ENCODE data around the gene LRIT3.

LRIT3 gene

GRCh38 chr4:109910256-109910655, 62.3 kb downstream of the LRIT3 start:
- no peak for DNase-seq (ENCODE audit: low read depth)

GRCh38 chr4:109912706-109913595, 65.0 kb downstream of the LRIT3 start, which contains the start of gene EGF:
Gene EGF (plus strand): TSS chr4:109912883. CDS start chr4:109913336, 453 bp downstream.
- DNase-seq (ENCODE audit: low read depth): no peak

GRCh38 chr4:109913596-109914241, 65.8 kb downstream of the LRIT3 start:
- no peak for DNase-seq (ENCODE audit: low read depth)

DNA sequence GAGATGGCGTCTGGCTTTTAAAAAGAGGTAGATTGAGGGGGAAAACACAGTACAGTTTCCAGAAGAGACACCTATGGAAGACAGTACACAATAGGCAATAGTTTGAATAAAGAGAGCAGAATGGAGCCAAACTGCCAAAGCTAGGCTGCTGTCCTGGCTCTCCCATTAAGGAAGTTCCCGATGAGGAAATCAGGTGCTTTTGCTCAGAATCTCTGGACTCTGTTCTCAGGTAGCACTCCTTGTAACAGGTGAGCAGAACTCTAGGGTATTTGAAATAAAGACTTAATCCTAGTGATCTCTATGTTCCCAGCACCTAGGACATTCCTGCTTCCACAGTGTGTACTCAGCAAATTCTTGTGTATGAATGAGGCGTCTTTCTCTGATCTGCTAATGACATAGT, 66.4 kb downstream of the LRIT3 start:
- DNase-seq (ENCODE audit: low read depth): no peak

GRCh38 chr4:109915385-109916026, 67.6 kb downstream of the LRIT3 start:
- no peak for DNase-seq (ENCODE audit: low read depth)

DNA sequence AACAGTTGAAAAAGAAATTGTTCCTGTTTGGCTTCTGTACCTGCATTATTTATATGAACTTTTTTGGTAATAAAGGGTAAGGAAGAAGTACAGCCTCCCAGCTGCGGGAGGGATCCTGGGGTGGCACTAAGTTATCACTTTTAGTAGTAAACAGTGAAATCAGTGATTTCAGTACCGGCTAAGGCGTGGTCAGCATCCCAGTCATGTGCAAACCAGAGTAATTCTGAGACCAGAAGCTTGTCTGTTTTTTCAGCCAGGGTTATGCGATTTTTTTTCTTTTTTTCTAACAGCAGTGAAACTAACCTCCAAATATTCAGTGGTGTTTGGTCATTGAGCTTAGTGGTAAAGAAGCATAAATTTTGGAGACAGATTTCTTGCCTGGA, 68.1 kb downstream of the LRIT3 start:
- no peak for DNase-seq (ENCODE audit: low read depth)

DNA sequence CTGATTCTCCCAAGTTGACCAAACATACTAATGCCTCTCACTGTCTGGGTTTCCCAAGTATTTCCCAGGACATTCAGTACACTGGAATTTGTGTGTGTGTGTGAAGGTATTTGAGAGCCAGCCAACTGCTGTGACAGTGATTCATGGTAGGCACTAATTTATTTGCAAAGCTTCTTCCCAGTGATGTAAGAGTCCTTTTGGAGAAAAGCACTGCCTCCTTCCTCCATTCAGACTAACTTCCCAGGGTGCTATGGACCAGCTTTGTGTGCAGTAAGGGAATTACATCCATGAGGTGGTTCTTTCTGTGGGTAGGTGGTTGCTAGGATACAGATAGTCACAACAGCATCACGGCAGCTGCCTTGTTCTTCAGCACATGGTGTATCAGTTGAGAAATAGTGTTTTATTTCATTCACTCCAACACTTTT, 73.5 kb downstream of the LRIT3 start:
- peak; percentile 36 for DNase-seq (ENCODE audit: low read depth)

All from fibroblast of gingiva (primary cell).